Activated CD8-positive, alpha-beta T cell treated with anti-CD3 and anti-CD28 coated beads for 36 hours (primary cell): ENCODE data around the gene SIT1. TPM values are rescaled to one million over a fixed set of nuclear protein-coding genes. Genes with fewer than 3 reads are reported as not detected.

Source experiments
- ATAC-seq: fragments of 200-7000 bp; cut with Tn5 transposase; one replicate; pipeline ENCODE4 v1.10.0; 2021; ENCODE audit warnings: mild to moderate bottlenecking, moderate library complexity
- CTCF ChIA-PET: fragments of 350-600 bp; sonication (Branson Sonifier 250); formaldehyde crosslinking; loops from one replicate; lab custom pipeline; 2021; ENCODE audit warnings: antibody characterized with exemption; lab: Charles Lee
- POLR2A ChIA-PET: fragments of 350-600 bp; sonication (Branson Sonifier 250); formaldehyde crosslinking; loops from one replicate; lab custom pipeline; 2021; ENCODE audit warnings: antibody characterized with exemption; lab: Charles Lee
- DNase-seq: peaks from one replicate; pipeline ENCODE4 v3.0.0-alpha.2; 2020
- H3K27ac Mint-ChIP-seq: one replicate; pipeline ENCODE4 v1.8.0; 2021; ENCODE audit warnings: mild to moderate bottlenecking, mixed read lengths
- H3K27me3 Mint-ChIP-seq: one replicate; pipeline ENCODE4 v1.8.0; 2021; ENCODE audit warnings: mixed read lengths
- H3K36me3 Mint-ChIP-seq: one replicate; pipeline ENCODE4 v1.8.0; 2021; ENCODE audit warnings: low read depth, mixed read lengths
- H3K4me1 Mint-ChIP-seq: one replicate; pipeline ENCODE4 v1.8.0; 2021; ENCODE audit warnings: low read depth, mixed read lengths
- H3K4me3 Mint-ChIP-seq: one replicate; pipeline ENCODE4 v1.8.0; 2021; ENCODE audit warnings: mild to moderate bottlenecking, moderate library complexity, mixed read lengths
- H3K9me3 Mint-ChIP-seq: one replicate; pipeline ENCODE4 v1.8.0; 2021; ENCODE audit warnings: mixed read lengths
- CTCF ChIP-seq: fragments of 200-600 bp; IDR thresholded peaks from one replicate; pipeline ENCODE4 v1.8.0; 2022; ENCODE audit warnings: antibody characterized with exemption, mild to moderate bottlenecking
- intact Hi-C: fragments of 100-400 bp; cut with micrococcal nuclease; formaldehyde crosslinking; loops from one replicate; pipeline ENCODE4 v1.10.0; 2022
- total RNA-seq, 2 experiments: library from RNA; stranded (reverse); gene quantifications; one replicate each; pipeline ENCODE4 v1.2.3, GENCODE V29; 2021

The SIT1 gene
- total RNA-seq, 2 experiments from 2014 or later = 99.9 to 102 TPM

- Mint-ChIP-seq H3K4me1 (peaks cover 5% of the 10 kb centered on the region), H3K27me3 (peaks cover 3% of the 10 kb centered on the region), H3K4me3 (no peak overlapping the region), H3K36me3 (no peaks in the 10 kb centered on the region), H3K9me3 (no peaks in the 10 kb centered on the region), H3K27ac (no peak overlapping the region)
- ATAC-seq = no peak
- intact Hi-C loops = no loop called here
- CTCF ChIA-PET = interaction anchor here (1.2 to 24.5 kb wide), 6 partner anchors 10 to 58 kb away, joined by 3 to 313 read pairs (median 6); partner anchors contain the start of genes CCDC107, RMRP and TPM2
- no peak for TF ChIP-seq CTCF
- POLR2A ChIA-PET = interaction anchor here (1.1 to 2.7 kb wide), 2 partner anchors 14 to 22 kb away, joined by 3 to 8 read pairs; no protein-coding TSS in a partner anchor
- no peak for DNase-seq
These were observed 18.8 kb upstream of the SIT1 start for GRCh38 chr9:35669331-35670145.

- Mint-ChIP-seq H3K27ac (no peak overlapping the region), H3K36me3 (peaks cover 5% of the 10 kb centered on the region), H3K4me3 (no peak overlapping the region), H3K4me1 (peaks cover 11% of the 10 kb centered on the region), H3K27me3 (no peaks in the 10 kb centered on the region), H3K9me3 (no peaks in the 10 kb centered on the region)
- POLR2A ChIA-PET = interaction anchor here (1.0 kb wide), 1 partner anchor 10 kb away, joined by 3 read pairs; the partner anchor contains the start of genes CCDC107 and RMRP
- ATAC-seq = no peak
- no peak for TF ChIP-seq CTCF
- DNase-seq = no peak
- intact Hi-C loops = no loop called here
- CTCF ChIA-PET = interaction anchor here (1.3 to 24.5 kb wide), 3 partner anchors 10 to 57 kb away, joined by 4 to 313 read pairs (median 25); partner anchors contain the start of genes CCDC107, RMRP and TPM2
These were observed 17.2 kb upstream of the SIT1 start for GRCh38 chr9:35667939-35668338.

- no peaks in the 10 kb centered on the region for H3K9me3 Mint-ChIP-seq
- H3K27me3 Mint-ChIP-seq = no peaks in the 10 kb centered on the region
- H3K4me1 Mint-ChIP-seq = peaks cover 25% of the 10 kb centered on the region
- H3K4me3 Mint-ChIP-seq = no peak overlapping the region
- no peak for DNase-seq
- no peak overlapping the region for H3K27ac Mint-ChIP-seq
- intact Hi-C loops = no loop called here
- peaks cover 17% of the 10 kb centered on the region for H3K36me3 Mint-ChIP-seq
- ChIA-PET POLR2A (interaction anchor here (0.7 to 1.3 kb wide), 3 partner anchors 7 to 612 kb away, joined by 3 to 4 read pairs (median 3); no protein-coding TSS in a partner anchor), CTCF (interaction anchor here (1.6 to 24.5 kb wide), 4 partner anchors 27 to 66 kb away, joined by 6 to 313 read pairs (median 18); partner anchors contain the start of genes CREB3, TLN1 and TPM2)
- no peak for ATAC-seq
- TF ChIP-seq CTCF = no peak
These were observed 15.8 kb upstream of the SIT1 start for GRCh38 chr9:35666549-35666948.

- Mint-ChIP-seq H3K27me3 (no peaks in the 10 kb centered on the region), H3K4me3 (peak overlapping the region; percentile 84), H3K9me3 (no peaks in the 10 kb centered on the region), H3K27ac (no peak overlapping the region), H3K36me3 (peaks cover 21% of the 10 kb centered on the region), H3K4me1 (peaks cover 29% of the 10 kb centered on the region)
- ChIA-PET CTCF (interaction anchor here (1.6 to 24.5 kb wide), 8 partner anchors 19 to 66 kb away, joined by 3 to 313 read pairs (median 13); partner anchors contain the start of genes CREB3, TLN1 and TPM2), POLR2A (interaction anchor here (0.7 to 3.3 kb wide), 6 partner anchors 10 to 613 kb away, joined by 3 to 12 read pairs (median 8); no protein-coding TSS in a partner anchor)
- TF ChIP-seq CTCF = no peak
- intact Hi-C loops = no loop called here
- DNase-seq (no peak), ATAC-seq (no peak)
These were observed 15.3 kb upstream of the SIT1 start for GRCh38 chr9:35666045-35666444.
